GM21360 (cell line): ENCODE measurements around the gene CYFIP1.

Source experiments
- ATAC-seq: cut with Tn5 transposase; IDR thresholded peaks from one replicate; pipeline ENCODE4 v1.9.1; 2021; ENCODE audit warnings: mild to moderate bottlenecking, moderate library complexity; ENCODE audit not compliant: unreplicated experiment

Gene CYFIP1

GRCh38 chr15:22823495-22824128, 156.6 kb downstream of the CYFIP1 start:
- no peak for ATAC-seq

DNA sequence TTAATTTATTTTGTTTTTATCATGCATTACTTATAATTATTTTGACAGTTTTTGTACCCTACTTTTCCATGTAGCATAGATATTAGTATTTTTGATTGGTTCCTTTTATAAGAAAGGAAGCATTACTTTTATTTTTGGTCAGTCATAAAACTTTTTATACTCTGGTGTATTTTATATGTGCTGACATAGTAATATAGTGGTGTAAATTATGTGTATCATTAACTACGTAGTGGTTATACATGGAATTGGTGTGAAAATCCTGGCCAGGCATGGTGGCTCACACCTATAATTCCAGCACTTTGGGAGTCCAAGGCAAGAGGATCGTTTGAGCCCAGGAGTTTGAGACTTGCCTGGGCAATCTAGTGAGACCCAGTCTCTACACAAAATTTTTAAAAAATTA, 160.5 kb downstream of the CYFIP1 start:
- ATAC-seq = no peak
